ENCODE measurements around the gene MAFB.

The MAFB gene

GRCh38 chr20:40654876-40655275 is 34.2 kb downstream of the MAFB start:
- DNase-seq: no peak

GRCh38 chr20:40652441-40652987 is 36.5 kb downstream of the MAFB start:
- no peak for DNase-seq

- no peak for DNase-seq
These were observed 37.9 kb downstream of the MAFB start for GRCh38 chr20:40651151-40651550.

GRCh38 chr20:40650707-40651106 is 38.3 kb downstream of the MAFB start:
- no peak for DNase-seq

- DNase-seq: no peak
These were observed 40.6 kb downstream of the MAFB start for GRCh38 chr20:40648210-40649072.

- no peak for DNase-seq
These were observed 42.2 kb downstream of the MAFB start for GRCh38 chr20:40646813-40647212.

GRCh38 chr20:40646361-40646760 is 42.7 kb downstream of the MAFB start:
- no peak for DNase-seq

- DNase-seq: no peak
These were observed 44.2 kb downstream of the MAFB start for GRCh38 chr20:40644863-40645262.

GRCh38 chr20:40643891-40644290 is 45.1 kb downstream of the MAFB start:
- no peak for DNase-seq

- DNase-seq: no peak
These were observed 47.2 kb downstream of the MAFB start for GRCh38 chr20:40641809-40642208.

GRCh38 chr20:40641202-40641601 is 47.8 kb downstream of the MAFB start:
- DNase-seq: no peak

- DNase-seq: no peak
These were observed 48.4 kb downstream of the MAFB start for GRCh38 chr20:40640667-40641066.

GRCh38 chr20:40639676-40640355 is 49.2 kb downstream of the MAFB start:
- no peak for DNase-seq

GRCh38 chr20:40639132-40639531 is 49.9 kb downstream of the MAFB start:
- no peak for DNase-seq

GRCh38 chr20:40638414-40638813 is 50.6 kb downstream of the MAFB start:
- no peak for DNase-seq

- DNase-seq: no peak
These were observed 51.9 kb downstream of the MAFB start for GRCh38 chr20:40637176-40637575.

- DNase-seq: no peak
These were observed 52.5 kb downstream of the MAFB start for GRCh38 chr20:40636486-40636885.

- DNase-seq: no peak
These were observed 53.1 kb downstream of the MAFB start for GRCh38 chr20:40635971-40636370.

Measured in central memory CD4-positive, alpha-beta T cell (primary cell).